Iris pigment epithelial cell (primary cell): Measurements from ENCODE around the gene CDK5.
"Not testable (repeated sequence)": the region's sequence is repeated elsewhere in the genome, so short reads cannot be mapped to it uniquely, and the experiment has no call there.

Source experiments
- DNase-seq: peaks from one replicate; pipeline ENCODE4 v3.0.0-alpha.2; 2011; ENCODE audit warnings: low read depth

The CDK5 gene

GRCh38 chr7:151013733-151014497 is 43.8 kb downstream of the CDK5 start:
- DNase-seq: peak; percentile 54

- no peak for DNase-seq
These were observed 44.4 kb downstream of the CDK5 start for GRCh38 chr7:151013356-151013732.

GRCh38 chr7:151012911-151013347 is 44.8 kb downstream of the CDK5 start:
- no peak for DNase-seq

GRCh38 chr7:151012031-151012692 is 45.5 kb downstream of the CDK5 start:
- no peak for DNase-seq

GRCh38 chr7:151011616-151012015 is 46.1 kb downstream of the CDK5 start:
- not testable (repeated sequence) for DNase-seq

GRCh38 chr7:151011097-151011409 is 46.6 kb downstream of the CDK5 start:
- no peak for DNase-seq

- no peak for DNase-seq
These were observed 47.2 kb downstream of the CDK5 start for GRCh38 chr7:151010307-151011096.

- DNase-seq: no peak
These were observed 47.7 kb downstream of the CDK5 start for GRCh38 chr7:151010037-151010306.

GRCh38 chr7:151009327-151010036 is 48.2 kb downstream of the CDK5 start:
- DNase-seq: no peak

GRCh38 chr7:151008511-151009323 is 49.0 kb downstream of the CDK5 start:
- no peak for DNase-seq

GRCh38 chr7:151008143-151008510 is 49.6 kb downstream of the CDK5 start:
- DNase-seq: no peak

- no peak for DNase-seq
These were observed 50.2 kb downstream of the CDK5 start for GRCh38 chr7:151007469-151007898.

GRCh38 chr7:151006590-151007300 is 51.0 kb downstream of the CDK5 start:
- DNase-seq: no peak

GRCh38 chr7:151005566-151005965 is 52.1 kb downstream of the CDK5 start:
- no peak for DNase-seq
